HepG2 (cell line): ENCODE data around the gene ZNF446. TPM values are rescaled to one million over a fixed set of nuclear protein-coding genes. Genes with fewer than 3 reads are reported as not detected.
A peak's percentile ranks its signal among the peaks of the same experiment; 100 is the strongest.

ENCODE experiments used
- AKAP8 ChIP-seq: sonication (generic); formaldehyde crosslinking; IDR thresholded peaks from 2 replicates; pipeline ENCODE4 v1.5.1; 2020; ENCODE audit warnings: mild to moderate bottlenecking, missing genetic modification reagents
- CBX2 ChIP-seq, 2 experiments: fragments of 200-600 bp in 1 of 2; sonication (generic); formaldehyde crosslinking in 1 of 2; IDR thresholded peaks; 2 replicates each; pipeline versions ENCODE4 v1.7.0 to v1.8.1; 2018 to 2022; ENCODE audit warnings: low read depth in 2 of 2, low read length in 1 of 2, mild to moderate bottlenecking in 1 of 2, missing genetic modification reagents in 1 of 2
- CCDC6 ChIP-seq: sonication (generic); formaldehyde crosslinking; IDR thresholded peaks from 2 replicates; pipeline ENCODE4 v1.8.1; 2022; ENCODE audit warnings: mild to moderate bottlenecking, missing genetic modification reagents, moderate library complexity
- DMAP1 ChIP-seq: IDR thresholded peaks from 2 replicates; pipeline ENCODE4 v1.6.1; 2016
- EHMT2 ChIP-seq: fragments of 200-600 bp; sonication (generic); IDR thresholded peaks from 2 replicates; pipeline ENCODE4 v1.7.0; 2017; ENCODE audit warnings: antibody characterized with exemption, low read depth, low read length, borderline replicate concordance
- FOXM1 ChIP-seq: sonication (generic); formaldehyde crosslinking; IDR thresholded peaks from 2 replicates; pipeline ENCODE4 v1.5.0; 2020; ENCODE audit warnings: missing genetic modification reagents
- HDAC2 ChIP-seq: sonication (generic); formaldehyde crosslinking; IDR thresholded peaks from 2 replicates; pipeline ENCODE4 v1.4.0; 2020; ENCODE audit warnings: missing genetic modification reagents
- HMG20A ChIP-seq: IDR thresholded peaks from 2 replicates; pipeline ENCODE4 v1.6.1; 2016; ENCODE audit warnings: borderline replicate concordance
- KDM2A ChIP-seq: sonication (generic); formaldehyde crosslinking; IDR thresholded peaks from 2 replicates; pipeline ENCODE4 v1.4.0; 2020; ENCODE audit warnings: low read depth, missing genetic modification reagents, borderline replicate concordance
- KDM5B ChIP-seq: sonication (generic); formaldehyde crosslinking; IDR thresholded peaks from 2 replicates; pipeline ENCODE4 v1.4.0; 2020; ENCODE audit warnings: missing genetic modification reagents, mild to moderate bottlenecking, borderline replicate concordance
- KLF11 ChIP-seq: IDR thresholded peaks from 2 replicates; pipeline ENCODE4 v1.6.1; 2016; ENCODE audit warnings: missing compliant biosample characterization
- MIER3 ChIP-seq: IDR thresholded peaks from 2 replicates; pipeline ENCODE4 v1.6.1; 2016; ENCODE audit warnings: missing compliant biosample characterization, borderline replicate concordance
- NFE2L1 ChIP-seq: sonication (generic); formaldehyde crosslinking; IDR thresholded peaks from 2 replicates; pipeline ENCODE4 v1.4.0; 2020; ENCODE audit warnings: missing genetic modification reagents, mild to moderate bottlenecking, borderline replicate concordance
- NR2F1 ChIP-seq, 2 experiments: fragments of 450-650 bp in 1 of 2; formaldehyde crosslinking in 1 of 2; IDR thresholded peaks; 2 replicates each; pipeline versions ENCODE4 v1.5.0 to v1.6.1; 2016 to 2020; ENCODE audit warnings: mild to moderate bottlenecking in 1 of 2, missing compliant biosample characterization in 1 of 2, missing genetic modification reagents in 1 of 2, moderate library complexity in 1 of 2
- PAF1 ChIP-seq: IDR thresholded peaks from 2 replicates; pipeline ENCODE4 v1.6.1; 2016; ENCODE audit warnings: missing genetic modification reagents, missing compliant biosample characterization
- PHF8 ChIP-seq: sonication (generic); formaldehyde crosslinking; IDR thresholded peaks from 2 replicates; pipeline ENCODE4 v1.5.0; 2020; ENCODE audit warnings: missing genetic modification reagents
- STAG1 ChIP-seq: sonication (generic); formaldehyde crosslinking; IDR thresholded peaks from 2 replicates; pipeline ENCODE4 v1.4.0; 2020; ENCODE audit warnings: missing genetic modification reagents
- TBL1XR1 ChIP-seq: fragments of 150-350 bp; IDR thresholded peaks from 2 replicates; pipeline ENCODE4 v1.6.1; 2014; ENCODE audit warnings: borderline replicate concordance, low read length; ENCODE audit not compliant: partially characterized antibody
- TP53 ChIP-seq: sonication (generic); formaldehyde crosslinking; conservative IDR thresholded peaks from 2 replicates; pipeline ENCODE4 v1.4.0; 2020; ENCODE audit warnings: missing genetic modification reagents
- ZEB1 ChIP-seq: IDR thresholded peaks from 2 replicates; pipeline ENCODE4 v1.6.1; 2012; ENCODE audit warnings: mild to moderate bottlenecking, low read depth, inconsistent platforms; ENCODE audit not compliant: insufficient replicate concordance
- ZFP41 ChIP-seq: sonication (generic); formaldehyde crosslinking; IDR thresholded peaks from 2 replicates; pipeline ENCODE4 v1.4.0; 2020; ENCODE audit warnings: mild to moderate bottlenecking, missing genetic modification reagents, borderline replicate concordance
- ZNF101 ChIP-seq: sonication (generic); formaldehyde crosslinking; IDR thresholded peaks from 2 replicates; pipeline ENCODE4 v1.4.0; 2020; ENCODE audit warnings: mild to moderate bottlenecking, low read depth, missing genetic modification reagents, borderline replicate concordance
- ZNF484 ChIP-seq: sonication (generic); formaldehyde crosslinking; IDR thresholded peaks from 2 replicates; pipeline ENCODE4 v1.5.1; 2020; ENCODE audit warnings: mild to moderate bottlenecking, low read depth, missing genetic modification reagents, borderline replicate concordance
- ZNF598 ChIP-seq: sonication (generic); formaldehyde crosslinking; IDR thresholded peaks from 2 replicates; pipeline ENCODE4 v1.5.1; 2020; ENCODE audit warnings: mild to moderate bottlenecking, missing genetic modification reagents, borderline replicate concordance
- ZNF678 ChIP-seq: sonication (generic); formaldehyde crosslinking; IDR thresholded peaks from 2 replicates; pipeline ENCODE4 v1.4.0; 2020; ENCODE audit warnings: mild to moderate bottlenecking, missing genetic modification reagents
- ZNF781 ChIP-seq: sonication (generic); formaldehyde crosslinking; IDR thresholded peaks from 2 replicates; pipeline ENCODE4 v1.5.1; 2020; ENCODE audit warnings: borderline replicate concordance, mild to moderate bottlenecking, missing genetic modification reagents; ENCODE audit errors: not compliant biosample characterization
- ZNF790 ChIP-seq: sonication (generic); formaldehyde crosslinking; IDR thresholded peaks from 2 replicates; pipeline ENCODE4 v1.8.0; 2022; ENCODE audit warnings: missing genetic modification reagents, mild to moderate bottlenecking, borderline replicate concordance
- polyA plus RNA-seq, 8 experiments: library from polyadenylated mRNA; depleted of rRNA in 3 of 8; stranded (reverse) in 7 of 8; unstranded in 1 of 8; fragments of >200 nt; fragmentation: Illumina TruSeq in 4 of 8; extraction: Trizol in 4 of 8; gene quantifications; 2 replicates each; pipeline versions ENCODE4 v1.2.1 to v1.2.3, GENCODE V29; 2011 to 2016; ENCODE audit warnings: low read depth in 4 of 8, missing spikeins in 1 of 8, mixed read lengths in 1 of 8; ENCODE audit not compliant: insufficient read depth in 1 of 8
- total RNA-seq, 5 experiments: library from RNA; depleted of rRNA; stranded (reverse); fragments of >200 nt; fragmentation: Illumina TruSeq; extraction: Trizol; gene quantifications; 2 replicates each; pipeline ENCODE4 v1.2.3, GENCODE V29; 2016; ENCODE audit warnings: low read depth in 1 of 5
- TF ChIP-seq, protein P1 (sequence below): sonication (generic); formaldehyde crosslinking; IDR thresholded peaks from 2 replicates; pipeline ENCODE4 v1.4.0; 2020; ENCODE audit warnings: missing genetic modification reagents
- TF ChIP-seq, protein P2 (sequence below): sonication (generic); formaldehyde crosslinking; IDR thresholded peaks from 2 replicates; pipeline ENCODE4 v1.5.0; 2020; ENCODE audit warnings: missing genetic modification reagents
- TF ChIP-seq, protein P3 (sequence below): sonication (generic); formaldehyde crosslinking; IDR thresholded peaks from 2 replicates; pipeline ENCODE4 v1.4.0; 2020; ENCODE audit warnings: missing genetic modification reagents

Gene ZNF446
- total and polyA plus RNA-seq, 2 of the 13 experiments (the other 11 are each of a cell fraction or from before 2014, with no cell fraction given) = 3.0 to 3.6 TPM

DNA sequence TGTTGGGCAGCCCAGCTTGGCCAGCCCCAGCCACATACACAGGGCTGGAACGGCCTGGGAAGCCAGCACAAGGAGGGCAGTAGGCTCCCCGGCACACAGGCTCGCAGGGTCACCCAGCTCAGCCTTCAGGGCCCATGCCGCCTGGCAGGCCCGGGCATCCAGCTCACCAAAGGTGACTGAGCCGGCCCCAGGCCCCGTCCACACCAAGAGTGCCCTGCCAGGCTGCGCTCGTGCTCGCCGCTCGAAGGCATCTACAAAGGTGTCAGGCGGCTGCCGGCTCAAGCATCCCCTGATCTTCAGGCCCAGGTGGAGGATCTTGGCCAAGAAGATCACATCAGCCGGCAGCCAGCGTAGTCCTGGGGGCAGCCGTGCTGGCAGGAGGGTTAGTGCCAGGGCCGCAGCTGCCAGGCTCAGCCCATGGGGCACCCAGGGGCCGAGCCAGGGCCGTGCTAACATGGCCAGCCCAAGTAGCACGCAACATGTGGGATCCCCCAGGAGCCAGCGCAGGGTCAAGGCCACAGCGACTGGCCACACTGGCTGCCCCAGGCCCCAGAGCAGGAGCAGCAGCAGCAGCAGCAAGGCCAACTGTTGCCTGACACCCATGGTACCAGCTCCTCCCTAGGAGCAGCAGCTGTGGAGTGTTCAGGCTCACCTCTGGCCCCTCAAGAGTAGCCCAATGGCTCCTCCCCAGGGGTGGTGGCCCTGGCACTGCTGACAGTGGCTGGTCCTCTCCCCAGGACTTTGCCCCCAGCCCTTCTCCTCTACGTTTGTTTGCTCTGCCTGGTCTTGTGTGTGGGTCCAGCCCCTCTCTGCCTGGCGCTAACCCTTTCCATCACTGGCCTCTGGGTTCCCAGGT lies 35.4 kb downstream of the ZNF446 start, which contains the start of gene SLC27A5 (continued):
- TF ChIP-seq MIER3 (CRISPR knock-in tag) (no peak), ZNF598 (no peak), CCDC6 (CRISPR knock-in tag) (no peak), HMG20A (CRISPR knock-in tag) (no peak), PHF8 (no peak), ZNF678 (no peak; the same call in 1 of the 2 replicates), ZNF781 (CRISPR knock-in tag) (peak; percentile 39), STAG1 (peak; percentile 23), CBX2 (IDR thresholded peaks at IDR 0.05; ENCODE audit: low read depth, low read length) (no peak), CBX2 (CRISPR knock-in tag; IDR thresholded peaks at IDR 0.05; ENCODE audit: low read depth) (no peak), ZNF101 (CRISPR knock-in tag) (0 out of 2 replicates have a peak, but pooled peaks have one; percentile 59), DMAP1 (CRISPR knock-in tag) (no peak), KDM5B (peak; percentile 54; the same call in 1 of the 2 replicates), HDAC2 (peak; percentile 78; the same call in 1 of the 2 replicates), TBL1XR1 (peak; percentile 6), PAF1 (no peak), ZEB1 (no peak), NFE2L1 (CRISPR knock-in tag) (no peak), ZFP41 (no peak), KDM2A (CRISPR knock-in tag) (no peak), KLF11 (CRISPR knock-in tag) (no peak), NR2F1 (CRISPR knock-in tag; IDR thresholded peaks at IDR 0.05) (peak; percentile 61 to 70; a peak in 2 of 4 replicates), ZNF790 (CRISPR knock-in tag) (no peak), FOXM1 (CRISPR knock-in tag) (no peak), TP53 (CRISPR knock-in tag) (no peak), EHMT2 (no peak; the same call in 1 of the 2 replicates), ZNF484 (CRISPR knock-in tag) (no peak), AKAP8 (CRISPR knock-in tag) (no peak; the same call in 1 of the 2 replicates)
- TF ChIP-seq, protein P1, sequence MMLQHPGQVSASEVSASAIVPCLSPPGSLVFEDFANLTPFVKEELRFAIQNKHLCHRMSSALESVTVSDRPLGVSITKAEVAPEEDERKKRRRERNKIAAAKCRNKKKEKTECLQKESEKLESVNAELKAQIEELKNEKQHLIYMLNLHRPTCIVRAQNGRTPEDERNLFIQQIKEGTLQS (CRISPR knock-in tag) = no peak
- TF ChIP-seq, protein P2, sequence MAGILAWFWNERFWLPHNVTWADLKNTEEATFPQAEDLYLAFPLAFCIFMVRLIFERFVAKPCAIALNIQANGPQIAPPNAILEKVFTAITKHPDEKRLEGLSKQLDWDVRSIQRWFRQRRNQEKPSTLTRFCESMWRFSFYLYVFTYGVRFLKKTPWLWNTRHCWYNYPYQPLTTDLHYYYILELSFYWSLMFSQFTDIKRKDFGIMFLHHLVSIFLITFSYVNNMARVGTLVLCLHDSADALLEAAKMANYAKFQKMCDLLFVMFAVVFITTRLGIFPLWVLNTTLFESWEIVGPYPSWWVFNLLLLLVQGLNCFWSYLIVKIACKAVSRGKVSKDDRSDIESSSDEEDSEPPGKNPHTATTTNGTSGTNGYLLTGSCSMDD = no peak
- TF ChIP-seq, protein P3, sequence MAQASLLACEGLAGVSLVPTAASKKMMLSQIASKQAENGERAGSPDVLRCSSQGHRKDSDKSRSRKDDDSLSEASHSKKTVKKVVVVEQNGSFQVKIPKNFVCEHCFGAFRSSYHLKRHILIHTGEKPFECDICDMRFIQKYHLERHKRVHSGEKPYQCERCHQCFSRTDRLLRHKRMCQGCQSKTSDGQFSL (CRISPR knock-in tag) = no peak; the same call in 1 of the 2 replicates
